Left lobe of liver (tissue), 2 donors: ENCODE data around the gene ACADS. TPM values are rescaled to one million over a fixed set of nuclear protein-coding genes. Genes with fewer than 3 reads are reported as not detected.
"Not testable (repeated sequence)": the region's sequence is repeated elsewhere in the genome, so short reads cannot be mapped to it uniquely, and the experiment has no call there.

Experiments used
- ATAC-seq: fragments of 200-7000 bp; cut with Tn5 transposase; one replicate; pipeline ENCODE4 v1.9.1; 2020; ENCODE audit warnings: mild to moderate bottlenecking, moderate library complexity
- DNase-seq: peaks from one replicate; pipeline ENCODE4 v3.0.0-alpha.2; 2020; ENCODE audit warnings: low spot score
- total RNA-seq: library from RNA; stranded (reverse); gene quantifications from one replicate; pipeline ENCODE4 v1.2.1, GENCODE V29; 2021
- donor health status: DM: no; HTN: no; CAD: no; lungs with moderate emphysema.
- donor health status: DM: no; HTN: yes; CAD: no.

ACADS gene
- total RNA-seq, 1 donor from 2014 or later: 198 TPM

DNA sequence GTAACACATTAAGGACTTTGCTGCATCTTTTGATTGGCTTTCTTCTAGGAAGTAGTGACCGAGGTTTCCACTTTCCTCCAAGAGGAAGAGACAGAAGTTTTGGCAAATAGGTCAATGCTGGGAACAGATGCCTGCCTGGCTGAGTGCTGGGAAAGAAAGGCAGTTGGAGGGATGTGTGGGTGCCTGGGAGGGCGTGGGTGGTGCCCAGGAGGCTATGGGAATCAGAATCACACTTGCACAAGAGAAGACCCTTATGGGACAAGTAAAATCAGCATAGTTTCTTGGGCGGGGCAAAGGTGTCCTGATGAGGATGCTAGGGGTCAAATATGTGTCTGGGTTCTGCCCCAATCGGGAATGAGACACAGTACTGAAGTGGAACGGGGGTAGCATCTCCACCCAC is 906 bp upstream of the ACADS start:
- no peak for ATAC-seq
- DNase-seq: no peak

GRCh38 chr12:120725151-120725658 is 421 bp upstream of the ACADS start:
- ATAC-seq: no peak
- DNase-seq: no peak

- DNase-seq: no peak
- ATAC-seq: no peak
Measured at GRCh38 chr12:120726510-120726793, 826 bp downstream of the ACADS start.

GRCh38 chr12:120726961-120727360 is 1.3 kb downstream of the ACADS start:
- ATAC-seq: no peak
- no peak for DNase-seq

GRCh38 chr12:120732198-120732597 is 6.6 kb downstream of the ACADS start:
- DNase-seq, ATAC-seq: not testable (repeated sequence)

- no peak for ATAC-seq
Measured at GRCh38 chr12:120733574-120733973, 7.9 kb downstream of the ACADS start.

DNA sequence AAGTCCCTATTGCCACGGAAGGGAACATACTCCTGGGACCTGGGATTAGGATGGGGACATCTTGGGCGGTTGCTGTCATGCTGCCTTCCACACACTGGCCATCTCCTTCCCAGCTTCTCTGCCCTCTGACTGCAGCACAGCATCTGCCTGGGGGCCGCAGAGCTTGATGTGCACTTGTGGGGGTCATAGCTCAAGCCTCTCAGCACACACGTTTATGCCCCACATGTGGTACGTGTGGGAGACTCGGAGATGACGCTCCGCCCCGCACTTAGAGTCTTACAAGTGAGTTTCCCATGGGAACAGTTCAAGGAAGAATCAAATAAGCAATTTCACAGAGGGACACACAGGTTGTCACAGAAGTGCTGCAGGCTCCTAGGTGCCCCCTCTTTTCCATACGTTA is 8.6 kb downstream of the ACADS start:
- no peak for DNase-seq
- no peak for ATAC-seq

More at GRCh38 chr12:120733574-120733973, 7.9 kb downstream of the ACADS start:
- DNase-seq: no peak

DNA sequence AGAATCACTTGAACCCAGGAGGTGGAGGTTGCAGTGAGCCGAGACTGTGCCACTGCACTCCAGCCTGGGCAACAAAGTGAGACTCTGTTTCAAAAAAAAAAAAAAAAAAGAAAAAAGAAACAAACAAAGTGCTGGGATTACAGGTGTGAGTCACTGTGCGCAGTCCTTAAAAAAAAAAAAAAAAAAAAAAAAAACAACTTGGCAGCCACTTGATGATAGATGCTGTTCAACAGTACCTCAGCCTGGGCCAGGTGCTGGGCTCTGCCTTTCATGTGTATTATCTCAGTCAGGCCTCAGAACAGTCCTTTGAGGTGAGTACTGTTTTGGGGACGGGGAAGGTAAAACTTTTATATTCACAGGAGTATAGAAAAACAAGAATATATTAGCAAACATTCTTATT is 9.6 kb downstream of the ACADS start:
- no peak for ATAC-seq
- no peak for DNase-seq

- DNase-seq (no peak), ATAC-seq (no peak)
Measured at GRCh38 chr12:120736404-120737331, 11.0 kb downstream of the ACADS start.

DNA sequence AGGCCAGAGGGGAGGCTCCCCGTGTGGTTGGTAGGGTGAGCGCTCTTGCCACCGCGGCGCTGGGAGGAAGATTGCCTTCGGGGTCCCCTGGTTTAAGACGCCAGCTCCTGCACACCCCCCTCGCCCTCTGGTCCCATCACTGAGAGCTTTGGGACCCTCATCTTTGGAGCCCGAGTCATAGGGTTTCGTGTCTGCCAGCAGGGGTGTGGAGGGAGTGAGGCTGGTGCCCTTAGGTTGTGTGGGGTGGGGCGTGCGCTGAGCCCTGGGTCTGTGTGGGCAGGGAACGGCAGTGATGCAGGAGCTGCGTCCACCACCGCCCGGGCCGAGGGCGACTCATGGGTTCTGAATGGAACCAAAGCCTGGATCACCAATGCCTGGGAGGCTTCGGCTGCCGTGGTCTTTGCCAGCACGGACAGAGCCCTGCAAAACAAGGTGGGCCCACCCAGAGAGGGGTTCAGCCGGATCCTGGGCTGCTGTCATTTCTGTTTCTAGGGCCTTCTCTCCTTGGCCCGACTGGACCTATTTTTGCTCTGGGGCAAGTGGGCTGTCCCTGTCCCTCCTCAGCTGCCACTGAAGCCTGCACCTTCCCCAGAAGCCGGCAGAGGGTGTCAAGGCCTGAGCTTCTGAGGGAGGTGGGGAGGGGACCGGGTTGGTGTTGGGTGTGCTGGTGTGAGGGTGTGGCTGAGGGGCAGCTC is 12.1 kb downstream of the ACADS start:
- DNase-seq (no peak), ATAC-seq (no peak)

DNA sequence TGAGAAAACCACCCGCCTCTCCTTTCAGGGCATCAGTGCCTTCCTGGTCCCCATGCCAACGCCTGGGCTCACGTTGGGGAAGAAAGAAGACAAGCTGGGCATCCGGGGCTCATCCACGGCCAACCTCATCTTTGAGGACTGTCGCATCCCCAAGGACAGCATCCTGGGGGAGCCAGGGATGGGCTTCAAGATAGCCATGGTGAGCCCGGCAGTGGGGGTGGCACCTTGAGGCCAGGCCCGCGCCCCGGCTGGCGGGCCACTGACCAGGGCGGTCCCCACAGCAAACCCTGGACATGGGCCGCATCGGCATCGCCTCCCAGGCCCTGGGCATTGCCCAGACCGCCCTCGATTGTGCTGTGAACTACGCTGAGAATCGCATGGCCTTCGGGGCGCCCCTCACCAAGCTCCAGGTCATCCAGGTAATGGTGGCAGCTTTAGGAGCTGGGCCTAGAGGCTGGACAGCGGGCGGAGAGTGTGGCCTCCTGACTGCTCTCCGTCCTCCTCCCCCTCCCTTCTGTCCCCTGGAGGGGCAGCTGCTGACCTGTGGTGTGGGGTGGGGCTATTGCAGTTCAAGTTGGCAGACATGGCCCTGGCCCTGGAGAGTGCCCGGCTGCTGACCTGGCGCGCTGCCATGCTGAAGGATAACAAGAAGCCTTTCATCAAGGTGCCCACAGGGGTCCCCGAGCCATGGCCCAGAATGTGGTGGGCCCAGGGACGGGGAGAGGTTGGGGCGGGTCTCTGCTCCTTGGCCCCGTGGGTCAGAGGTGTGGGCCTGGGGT is 12.8 kb downstream of the ACADS start:
- ATAC-seq (peak; percentile 64), DNase-seq (peak; percentile 75)

DNA sequence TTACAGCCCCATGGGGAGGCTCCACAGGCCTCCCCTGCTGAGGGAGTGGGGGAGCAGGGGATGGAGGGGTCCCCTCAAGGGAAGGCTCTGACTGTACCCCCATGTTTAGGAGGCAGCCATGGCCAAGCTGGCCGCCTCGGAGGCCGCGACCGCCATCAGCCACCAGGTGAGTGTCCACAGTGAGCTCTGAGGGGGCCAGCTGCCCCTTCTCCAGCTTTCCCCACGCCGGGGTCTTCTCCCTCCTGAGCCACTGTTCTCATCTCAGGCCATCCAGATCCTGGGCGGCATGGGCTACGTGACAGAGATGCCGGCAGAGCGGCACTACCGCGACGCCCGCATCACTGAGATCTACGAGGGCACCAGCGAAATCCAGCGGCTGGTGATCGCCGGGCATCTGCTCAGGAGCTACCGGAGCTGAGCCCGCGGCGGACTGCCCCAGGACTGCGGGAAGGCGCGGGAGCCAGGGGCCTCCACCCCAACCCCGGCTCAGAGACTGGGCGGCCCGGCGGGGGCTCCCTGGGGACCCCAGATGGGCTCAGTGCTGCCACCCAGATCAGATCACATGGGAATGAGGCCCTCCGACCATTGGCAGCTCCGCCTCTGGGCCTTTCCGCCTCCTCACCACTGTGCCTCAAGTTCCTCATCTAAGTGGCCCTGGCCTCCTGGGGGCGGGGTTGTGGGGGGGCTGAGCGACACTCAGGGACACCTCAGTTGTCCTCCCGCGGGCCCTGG is 13.6 kb downstream of the ACADS start:
- DNase-seq (no peak), ATAC-seq (peak; percentile 2)

GRCh38 chr12:120739821-120740613 is 14.4 kb downstream of the ACADS start:
- ATAC-seq: peak; percentile 56
- peak; percentile 55 for DNase-seq

GRCh38 chr12:120740871-120741270 is 15.2 kb downstream of the ACADS start:
- ATAC-seq (peak; percentile 8), DNase-seq (no peak)

DNA sequence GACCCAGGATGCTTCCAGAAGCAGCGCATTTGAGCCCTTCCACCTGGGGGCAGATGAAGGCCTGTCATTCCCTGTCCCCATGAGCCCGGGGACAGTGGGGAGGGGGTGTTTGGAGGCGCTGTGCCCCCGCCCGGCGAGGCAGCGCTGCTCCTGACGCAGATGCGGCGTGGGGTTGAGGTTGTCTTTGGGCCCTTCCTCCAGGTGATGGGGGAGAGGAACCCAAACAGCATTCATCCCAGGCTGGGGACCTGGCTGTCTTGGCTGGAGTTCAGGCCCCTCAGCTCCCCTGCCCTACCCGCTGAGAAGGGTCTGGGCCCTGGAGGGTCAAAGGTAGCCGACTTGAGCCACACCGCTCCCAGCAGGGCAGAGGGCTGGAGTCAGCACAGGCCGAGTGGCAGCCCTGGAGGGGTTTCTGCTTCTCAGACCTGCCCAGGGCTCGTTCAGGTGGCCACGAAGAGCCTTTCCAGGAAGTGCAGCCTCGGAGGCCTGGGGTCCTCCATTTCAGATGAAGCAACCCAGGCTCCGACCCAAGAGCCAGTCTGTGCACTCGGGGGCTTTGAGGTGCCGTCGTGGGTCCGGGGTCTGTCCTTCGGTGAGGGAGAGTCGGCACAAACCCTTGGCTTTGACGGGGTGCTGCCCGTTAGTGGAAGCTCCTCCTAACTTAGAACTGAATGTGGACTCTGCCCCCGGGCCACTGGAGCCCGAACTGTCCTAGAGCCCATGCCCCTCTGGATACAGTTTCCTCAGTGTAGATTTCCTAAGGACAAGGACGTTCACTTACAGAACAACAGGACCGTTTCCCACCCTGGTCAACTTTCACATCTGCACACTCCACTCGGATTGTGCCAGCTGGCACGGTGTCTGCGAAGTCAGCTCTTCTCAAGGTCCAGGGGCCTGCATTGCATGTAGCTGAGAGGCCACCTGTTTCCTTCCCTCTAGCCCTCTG is 16.1 kb downstream of the ACADS start:
- peak; percentile 69 for DNase-seq
- peak; percentile 59 for ATAC-seq

DNA sequence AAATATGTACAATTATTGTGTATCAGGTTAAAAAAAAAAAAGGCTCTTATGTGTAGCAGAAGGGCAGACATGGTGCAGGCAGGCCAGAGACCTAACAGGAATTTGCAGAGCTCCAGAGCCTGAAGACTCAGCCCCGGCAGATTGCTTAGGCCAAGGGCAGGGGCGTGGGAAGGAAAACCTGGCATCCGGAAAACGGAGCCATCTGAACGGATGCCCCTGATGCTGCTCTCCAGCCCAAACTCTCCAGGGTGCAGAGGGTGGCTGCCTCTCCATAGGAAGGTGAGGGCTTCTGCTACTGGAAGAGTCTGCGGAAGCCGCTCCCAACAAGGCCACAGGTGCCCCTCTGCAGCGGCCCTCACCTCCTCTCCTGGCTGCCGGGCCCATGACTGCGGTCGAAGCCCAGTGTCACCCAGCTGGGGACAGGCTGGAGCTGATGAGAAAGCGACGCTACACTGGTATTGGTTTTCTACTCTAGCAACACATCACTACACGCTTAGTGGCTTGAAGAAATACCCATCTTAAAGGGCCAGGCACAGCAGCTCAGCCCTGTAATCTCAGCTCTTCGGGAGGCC is 19.4 kb downstream of the ACADS start:
- DNase-seq (no peak), ATAC-seq (no peak)

DNA sequence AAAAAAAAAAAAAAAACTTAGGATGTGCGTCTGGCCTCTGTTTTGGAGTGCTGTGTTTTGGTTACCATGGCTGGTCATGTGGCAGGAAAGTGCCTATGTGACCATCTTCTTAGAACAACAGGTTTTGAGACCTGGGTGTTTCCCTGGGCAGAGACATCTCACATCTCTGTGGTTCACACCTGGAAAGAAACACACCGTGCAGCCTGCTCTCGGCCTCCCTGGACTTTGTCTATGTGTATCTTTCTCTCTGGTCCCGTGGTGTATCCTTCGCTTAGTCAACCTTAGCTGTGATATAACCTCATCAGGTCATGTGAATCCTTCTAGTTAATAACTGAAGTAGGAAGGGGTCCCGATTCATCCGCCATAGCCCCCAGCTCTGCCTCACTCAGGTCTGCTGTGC is 22.6 kb downstream of the ACADS start:
- DNase-seq (no peak), ATAC-seq (peak; percentile 69)

- DNase-seq (no peak), ATAC-seq (peak; percentile 70)
Measured at GRCh38 chr12:120749256-120749655, 23.6 kb downstream of the ACADS start.
